Measurements from ENCODE around the gene PAX2.

Gene PAX2

GRCh38 chr10:100825325-100825875 is 80.0 kb downstream of the PAX2 start:
- DNase-seq, result no peak

- no peak for DNase-seq
These were observed 80.8 kb downstream of the PAX2 start for GRCh38 chr10:100826031-100826651.

- DNase-seq, result no peak
These were observed 81.2 kb downstream of the PAX2 start for GRCh38 chr10:100826661-100826982.

- no peak for DNase-seq
These were observed 81.8 kb downstream of the PAX2 start for GRCh38 chr10:100826983-100827818.

GRCh38 chr10:100827819-100828737 is 82.7 kb downstream of the PAX2 start:
- DNase-seq, result no peak

- no peak for DNase-seq
These were observed 83.3 kb downstream of the PAX2 start for GRCh38 chr10:100828738-100829096.

- no peak for DNase-seq
These were observed 83.9 kb downstream of the PAX2 start for GRCh38 chr10:100829097-100829870.

- DNase-seq, result no peak
These were observed 84.7 kb downstream of the PAX2 start for GRCh38 chr10:100829933-100830727.

GRCh38 chr10:100830728-100831111 is 85.3 kb downstream of the PAX2 start:
- no peak for DNase-seq

GRCh38 chr10:100831742-100832141 is 86.4 kb downstream of the PAX2 start:
- no peak for DNase-seq

GRCh38 chr10:100835810-100836209 is 90.4 kb downstream of the PAX2 start:
- DNase-seq, result no peak

GRCh38 chr10:100836891-100837290 is 91.5 kb downstream of the PAX2 start:
- no peak for DNase-seq

- no peak for DNase-seq
These were observed 91.9 kb downstream of the PAX2 start for GRCh38 chr10:100837300-100837699.

GRCh38 chr10:100838986-100839385 is 93.6 kb downstream of the PAX2 start:
- DNase-seq, result no peak

GRCh38 chr10:100841528-100841927 is 96.1 kb downstream of the PAX2 start:
- DNase-seq, result no peak

GRCh38 chr10:100847440-100847839 is 102.1 kb downstream of the PAX2 start:
- DNase-seq, result no peak

GRCh38 chr10:100848770-100849169 is 103.4 kb downstream of the PAX2 start:
- DNase-seq, result no peak

- no peak for DNase-seq
These were observed 112.9 kb downstream of the PAX2 start for GRCh38 chr10:100858261-100858660.

GRCh38 chr10:100858747-100859483 is 113.5 kb downstream of the PAX2 start:
- DNase-seq, result no peak

- DNase-seq, result no peak
These were observed 114.0 kb downstream of the PAX2 start for GRCh38 chr10:100859484-100859763.

- no peak for DNase-seq
These were observed 118.1 kb downstream of the PAX2 start for GRCh38 chr10:100863433-100863832.
